Brain microvascular endothelial cell (primary cell): ENCODE results near the gene DDX27.

Source experiments
- DNase-seq: peaks from one replicate; pipeline ENCODE4 v3.0.0-alpha.2; 2020
- H3K27ac ChIP-seq: fragments of 250-450 bp; sonication (Bioruptor Pico); 2 replicates; pipeline ENCODE4 v1.5.1; 2020; ENCODE audit warnings: mild to moderate bottlenecking, moderate library complexity
- H3K27me3 ChIP-seq: fragments of 250-450 bp; sonication (Bioruptor Pico); replicated peaks from 2 replicates; pipeline ENCODE4 v1.5.1; 2020; ENCODE audit warnings: mild to moderate bottlenecking
- H3K36me3 ChIP-seq: fragments of 250-450 bp; sonication (Bioruptor Pico); replicated peaks from 2 replicates; pipeline ENCODE4 v1.5.1; 2020; ENCODE audit warnings: mild to moderate bottlenecking
- H3K4me3 ChIP-seq: 2 replicates; pipeline ENCODE4 v1.5.1; 2011; ENCODE audit warnings: low read depth, mild to moderate bottlenecking, control low read depth, low read length, moderate library complexity
- in situ Hi-C: cut with HindIII; loops from 2 replicates; pipeline ENCODE4 v1.10.0; 2017; ENCODE audit warnings: low sequenced_read_pairs, low pct_ligation_motif_present
- TF ChIP-seq, protein P1 (sequence below): IDR thresholded peaks from 2 replicates; pipeline ENCODE4 v1.5.1; 2011; ENCODE audit warnings: low read depth, mild to moderate bottlenecking, moderate library complexity, low read length, control low read depth, inconsistent platforms; ENCODE audit errors: missing control alignments

DDX27 gene

DNA sequence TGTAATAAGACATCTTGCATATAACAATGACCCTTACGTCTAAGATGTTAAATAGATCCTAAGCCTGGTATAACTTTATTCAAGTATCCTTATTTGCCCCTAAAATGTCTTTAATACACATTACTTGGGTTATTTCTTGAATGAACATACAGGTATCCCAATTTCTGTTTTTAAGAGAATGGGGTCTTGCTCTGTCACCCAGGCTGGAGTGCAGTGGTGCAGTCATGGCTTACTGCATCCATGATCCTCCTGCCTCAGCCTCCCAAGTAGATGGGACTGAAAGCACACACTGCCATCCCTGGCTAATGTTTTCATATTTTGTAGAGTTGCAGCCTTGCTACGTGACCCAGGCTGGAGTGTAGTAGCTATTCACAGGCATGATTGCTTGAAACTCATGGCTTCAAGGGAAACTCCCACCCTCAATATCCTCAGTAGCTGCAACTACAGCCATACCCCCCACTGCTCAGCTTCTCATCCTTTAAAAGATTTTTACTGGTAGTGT lies 69.1 kb downstream of the DDX27 start:
- H3K27me3 ChIP-seq = no peaks in the 10 kb centered on the region
- TF ChIP-seq, protein P1, sequence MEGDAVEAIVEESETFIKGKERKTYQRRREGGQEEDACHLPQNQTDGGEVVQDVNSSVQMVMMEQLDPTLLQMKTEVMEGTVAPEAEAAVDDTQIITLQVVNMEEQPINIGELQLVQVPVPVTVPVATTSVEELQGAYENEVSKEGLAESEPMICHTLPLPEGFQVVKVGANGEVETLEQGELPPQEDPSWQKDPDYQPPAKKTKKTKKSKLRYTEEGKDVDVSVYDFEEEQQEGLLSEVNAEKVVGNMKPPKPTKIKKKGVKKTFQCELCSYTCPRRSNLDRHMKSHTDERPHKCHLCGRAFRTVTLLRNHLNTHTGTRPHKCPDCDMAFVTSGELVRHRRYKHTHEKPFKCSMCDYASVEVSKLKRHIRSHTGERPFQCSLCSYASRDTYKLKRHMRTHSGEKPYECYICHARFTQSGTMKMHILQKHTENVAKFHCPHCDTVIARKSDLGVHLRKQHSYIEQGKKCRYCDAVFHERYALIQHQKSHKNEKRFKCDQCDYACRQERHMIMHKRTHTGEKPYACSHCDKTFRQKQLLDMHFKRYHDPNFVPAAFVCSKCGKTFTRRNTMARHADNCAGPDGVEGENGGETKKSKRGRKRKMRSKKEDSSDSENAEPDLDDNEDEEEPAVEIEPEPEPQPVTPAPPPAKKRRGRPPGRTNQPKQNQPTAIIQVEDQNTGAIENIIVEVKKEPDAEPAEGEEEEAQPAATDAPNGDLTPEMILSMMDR = no peak
- peaks cover 77% of the 10 kb centered on the region for H3K36me3 ChIP-seq
- no peak overlapping the region for H3K4me3 ChIP-seq
- DNase-seq = no peak
- peak overlapping the region; percentile 54 for H3K27ac ChIP-seq
- in situ Hi-C loops = no loop called here

DNA sequence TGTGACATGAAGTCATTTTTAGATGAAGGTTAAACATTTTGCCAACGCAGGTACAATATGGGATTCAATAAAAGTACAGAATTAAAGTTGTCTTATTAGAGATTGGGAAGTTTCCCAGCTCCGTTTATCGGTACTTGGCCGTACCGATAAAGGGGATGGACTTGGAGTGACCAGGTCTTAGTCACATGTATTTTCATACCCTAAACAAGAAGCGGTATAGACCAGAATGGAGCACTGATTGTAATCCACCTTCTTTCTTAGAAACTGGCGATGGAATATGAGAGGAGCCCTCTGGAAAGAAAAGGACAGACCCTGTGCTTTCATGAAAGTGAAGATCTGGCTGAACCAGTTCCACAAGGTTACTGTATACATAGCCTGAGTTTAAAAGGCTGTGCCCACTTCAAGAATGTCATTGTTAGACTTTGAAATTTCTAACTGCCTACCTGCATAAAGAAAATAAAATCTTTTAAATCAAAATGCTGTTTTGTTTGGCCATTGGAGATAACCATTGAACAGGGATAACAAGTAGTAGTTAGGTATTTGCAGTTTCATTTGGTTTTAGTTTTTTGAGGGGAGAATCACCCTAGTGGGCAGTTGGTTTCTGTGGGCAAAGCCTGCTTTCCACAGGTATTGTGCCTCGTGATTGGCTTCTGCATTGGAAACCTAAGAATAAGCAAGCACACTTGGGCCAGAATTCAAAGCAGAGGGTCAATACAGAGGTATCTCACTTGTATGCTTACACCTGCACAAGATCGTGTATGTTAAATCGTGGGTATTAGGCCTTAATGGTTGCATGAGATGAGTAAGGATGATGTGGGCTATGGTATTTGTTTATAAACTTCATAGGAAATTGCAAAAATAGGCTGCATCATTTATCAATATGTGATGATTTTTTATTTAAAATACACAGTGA lies 69.8 kb downstream of the DDX27 start:
- TF ChIP-seq, protein P1 = no peak
- no peak for DNase-seq
- no peak overlapping the region for H3K27ac ChIP-seq

DNA sequence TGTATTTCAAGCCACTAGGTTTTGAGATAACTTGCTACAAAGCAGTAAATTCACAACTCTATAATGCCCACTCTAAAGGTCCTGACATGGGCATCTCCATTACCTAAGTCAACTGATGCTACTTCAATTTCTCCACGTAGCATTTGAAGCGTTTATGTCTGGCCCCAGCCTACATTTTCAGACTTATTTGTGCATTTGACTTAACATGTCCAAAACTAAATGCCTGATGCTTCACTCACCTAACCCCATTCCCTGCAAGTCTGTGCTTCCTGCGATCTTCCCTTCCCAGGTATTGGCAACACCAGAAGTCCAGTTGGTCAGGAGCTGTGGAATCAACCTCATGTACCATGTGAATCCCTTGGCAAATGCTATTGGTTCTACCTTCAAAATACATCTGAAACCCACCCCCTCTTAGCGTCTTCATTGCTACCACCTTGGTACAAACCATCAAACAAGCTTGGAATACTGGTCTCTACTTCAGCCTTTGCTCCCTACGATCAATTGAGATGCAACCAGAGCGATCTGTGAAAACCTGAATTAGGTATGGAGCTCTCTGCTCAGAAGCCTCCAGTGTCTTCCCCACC lies 71.5 kb downstream of the DDX27 start:
- Histone ChIP-seq H3K27ac (no peak overlapping the region), H3K27me3 (no peaks in the 10 kb centered on the region), H3K4me3 (no peak overlapping the region), H3K36me3 (peaks cover 53% of the 10 kb centered on the region)
- DNase-seq = no peak
- TF ChIP-seq, protein P1 = no peak
- in situ Hi-C loops = no loop called here

More for the DNA sequence above, 69.8 kb downstream of the DDX27 start:
- Histone ChIP-seq H3K27me3 (no peaks in the 10 kb centered on the region), H3K4me3 (no peak overlapping the region), H3K36me3 (peaks cover 70% of the 10 kb centered on the region)
- in situ Hi-C loops = no loop called here

DNA sequence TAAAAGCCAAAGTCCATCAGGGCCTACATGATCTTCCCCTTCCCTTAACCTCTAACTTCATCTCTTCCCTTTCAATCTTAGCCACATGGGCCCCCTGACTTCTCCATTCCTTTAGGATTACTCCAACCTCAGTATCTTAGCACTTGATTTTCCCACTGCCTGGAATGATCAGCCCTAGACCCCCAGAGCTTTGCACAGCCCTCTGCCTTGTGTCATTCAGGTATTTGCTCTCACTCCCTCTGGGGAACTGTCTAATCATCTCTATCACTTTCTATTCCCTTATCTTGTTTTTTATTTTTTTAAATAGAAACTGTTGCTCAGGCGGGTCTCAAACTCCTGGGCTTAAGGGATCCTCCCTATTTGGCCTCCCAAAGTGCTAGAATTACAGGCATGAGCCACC lies 72.0 kb downstream of the DDX27 start:
- no peaks in the 10 kb centered on the region for H3K27me3 ChIP-seq
- in situ Hi-C loops = no loop called here
- H3K27ac ChIP-seq = no peak overlapping the region
- no peak for DNase-seq
- TF ChIP-seq, protein P1 = no peak
- H3K4me3 ChIP-seq = no peak overlapping the region
- peaks cover 48% of the 10 kb centered on the region for H3K36me3 ChIP-seq

DNA sequence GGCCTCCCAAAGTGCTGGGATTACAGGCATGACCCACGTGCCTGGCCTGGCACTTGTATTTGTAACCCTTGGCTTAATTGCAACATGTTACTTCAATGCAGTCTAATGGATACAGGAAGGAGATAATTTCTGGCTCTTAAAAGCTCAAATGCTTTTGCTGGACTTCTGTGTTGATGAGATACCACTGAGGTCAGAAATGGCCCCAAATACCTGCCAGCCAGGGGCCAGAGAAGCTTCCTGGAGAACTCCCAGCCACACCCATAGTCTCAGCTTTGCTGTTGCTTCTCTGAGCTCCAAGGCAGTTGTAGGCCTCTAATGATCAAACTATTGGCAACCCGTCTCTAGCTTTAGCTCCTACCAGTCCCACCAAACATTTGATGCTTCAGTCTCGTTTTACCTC lies 72.8 kb downstream of the DDX27 start:
- Histone ChIP-seq H3K4me3 (no peak overlapping the region), H3K27ac (no peak overlapping the region), H3K36me3 (peaks cover 40% of the 10 kb centered on the region), H3K27me3 (no peaks in the 10 kb centered on the region)
- in situ Hi-C loops = no loop called here
- TF ChIP-seq, protein P1 = no peak
- DNase-seq = no peak
